ENCODE results near the gene PSMC5. TPM values are rescaled to one million over a fixed set of nuclear protein-coding genes. Genes with fewer than 3 reads are reported as not detected.

PSMC5 gene
- total and polyA plus RNA-seq, 5 donors from 2014 or later, result 84.8 to 222 (median 154) TPM

DNA sequence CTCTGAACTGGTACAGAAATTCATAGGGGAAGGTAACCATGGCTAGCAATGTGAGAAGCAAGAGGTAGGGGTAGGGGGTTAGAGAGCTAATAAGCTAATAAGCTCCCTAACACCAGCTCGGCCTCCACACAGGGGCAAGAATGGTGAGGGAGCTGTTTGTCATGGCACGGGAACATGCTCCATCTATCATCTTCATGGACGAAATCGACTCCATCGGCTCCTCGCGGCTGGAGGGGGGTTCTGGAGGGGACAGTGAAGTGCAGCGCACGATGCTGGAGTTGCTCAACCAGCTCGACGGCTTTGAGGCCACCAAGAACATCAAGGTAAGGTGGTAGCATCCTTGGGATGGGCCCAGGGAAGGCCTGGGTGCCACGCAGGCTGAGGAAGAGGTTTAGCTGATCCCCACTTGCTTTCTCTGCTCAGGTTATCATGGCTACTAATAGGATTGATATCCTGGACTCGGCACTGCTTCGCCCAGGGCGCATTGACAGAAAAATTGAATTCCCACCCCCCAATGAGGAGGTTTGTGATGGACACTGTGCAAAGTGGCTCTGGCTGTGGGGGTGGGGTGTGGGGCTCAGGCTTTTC lies 3.8 kb downstream of the PSMC5 start:
- peaks cover 66% of the 10 kb centered on the region for H3K4me1 ChIP-seq (ENCODE audit: control insufficient read depth, insufficient read depth, low read length, poor library complexity, severe bottlenecking)
- peak overlapping the region; percentile 29 to 95 (median 68) for H3K4me3 Mint-ChIP-seq
- H3K9me3 ChIP-seq (ENCODE audit: control insufficient read depth in 2 of 2, low read length in 2 of 2), result no peaks in the 10 kb centered on the region
- H3K27ac Mint-ChIP-seq, result peak overlapping the region; percentile 80 to 96 (median 84)
- H3K27ac ChIP-seq (ENCODE audit: insufficient read depth, low read length, poor library complexity, severe bottlenecking), result no peak overlapping the region
- no peaks in the 10 kb centered on the region for H3K27me3 Mint-ChIP-seq
- no peaks in the 10 kb centered on the region for H3K27me3 ChIP-seq (ENCODE audit: control insufficient read depth, insufficient read depth, low read length)
- ATAC-seq (ENCODE audit: low read depth in 2 of 2), result no peak
- H3K4me1 Mint-ChIP-seq, result peaks cover 10 to 86% (median 51%) of the 10 kb centered on the region in 4 donors
- no peak overlapping the region for H3K4me3 ChIP-seq (ENCODE audit: low read depth, low read length)
- peaks cover 64% of the 10 kb centered on the region for H3K36me3 ChIP-seq (ENCODE audit: control insufficient read depth, insufficient read depth, low read length)
- H3K9me3 Mint-ChIP-seq, result peaks cover 0 to 3% (median 0%) of the 10 kb centered on the region in 7 donors
- peaks cover 48% of the 10 kb centered on the region for H3K36me3 Mint-ChIP-seq
- DNase-seq, result no peak

DNA sequence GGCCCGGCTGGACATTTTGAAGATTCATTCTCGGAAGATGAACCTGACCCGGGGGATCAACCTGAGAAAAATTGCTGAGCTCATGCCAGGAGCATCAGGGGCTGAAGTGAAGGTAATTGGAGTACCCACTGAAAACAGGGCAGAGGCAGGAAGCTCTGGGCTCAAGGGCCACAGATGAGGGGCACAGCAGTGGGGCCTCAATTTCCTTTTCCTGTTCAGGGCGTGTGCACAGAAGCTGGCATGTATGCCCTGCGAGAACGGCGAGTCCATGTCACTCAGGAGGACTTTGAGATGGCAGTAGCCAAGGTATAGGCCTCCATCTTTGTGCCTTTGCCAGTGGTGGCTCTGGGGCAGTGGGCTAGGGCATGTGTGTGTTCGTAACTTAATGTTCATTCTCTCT lies 4.3 kb downstream of the PSMC5 start:
- H3K4me1 ChIP-seq (ENCODE audit: control insufficient read depth, insufficient read depth, low read length, poor library complexity, severe bottlenecking), result peaks cover 61% of the 10 kb centered on the region
- H3K9me3 ChIP-seq (ENCODE audit: control insufficient read depth in 2 of 2, low read length in 2 of 2), result no peaks in the 10 kb centered on the region
- H3K27me3 Mint-ChIP-seq, result no peaks in the 10 kb centered on the region
- ATAC-seq (ENCODE audit: low read depth in 2 of 2), result no peak
- peaks cover 0 to 3% (median 0%) of the 10 kb centered on the region in 7 donors for H3K9me3 Mint-ChIP-seq
- H3K4me1 Mint-ChIP-seq, result peaks cover 10 to 82% (median 47%) of the 10 kb centered on the region in 4 donors
- H3K27ac Mint-ChIP-seq, result peak overlapping the region; percentile 78 to 96 (median 80)
- H3K27me3 ChIP-seq (ENCODE audit: control insufficient read depth, insufficient read depth, low read length), result no peaks in the 10 kb centered on the region
- H3K4me3 ChIP-seq (ENCODE audit: low read depth, low read length), result peak overlapping the region; percentile 44
- H3K36me3 Mint-ChIP-seq, result peaks cover 48% of the 10 kb centered on the region
- no peak overlapping the region for H3K27ac ChIP-seq (ENCODE audit: insufficient read depth, low read length, poor library complexity, severe bottlenecking)
- peaks cover 69% of the 10 kb centered on the region for H3K36me3 ChIP-seq (ENCODE audit: control insufficient read depth, insufficient read depth, low read length)
- DNase-seq, result peak in 1 of 3 donors; percentile 75
- peak overlapping the region; percentile 44 to 95 (median 68) for H3K4me3 Mint-ChIP-seq

DNA sequence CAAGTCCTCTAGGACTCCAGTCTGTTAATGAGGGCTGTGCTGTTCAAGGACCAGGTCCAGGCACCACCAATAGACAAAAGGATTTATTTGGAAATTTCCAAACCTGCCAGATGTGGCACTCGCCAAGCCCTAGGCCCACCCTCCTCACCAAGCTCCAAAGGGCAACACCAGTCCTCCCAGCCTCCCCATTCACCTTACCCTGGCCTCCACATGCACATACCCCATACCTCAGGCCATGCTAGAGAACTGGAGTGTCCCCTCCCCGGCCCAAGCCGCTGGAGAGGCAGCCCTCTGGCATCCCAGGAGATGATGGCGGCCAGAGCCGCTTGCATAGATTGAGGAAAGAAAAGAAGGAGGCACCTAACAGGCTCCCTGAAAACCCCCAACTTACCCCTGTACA lies 4.8 kb downstream of the PSMC5 start:
- H3K9me3 Mint-ChIP-seq, result peaks cover 0 to 3% (median 0%) of the 10 kb centered on the region in 7 donors
- peak overlapping the region; percentile 78 to 96 (median 80) for H3K27ac Mint-ChIP-seq
- H3K4me1 Mint-ChIP-seq, result peaks cover 10 to 80% (median 45%) of the 10 kb centered on the region in 4 donors
- H3K36me3 Mint-ChIP-seq, result peaks cover 47% of the 10 kb centered on the region
- peak overlapping the region; percentile 44 for H3K4me3 ChIP-seq (ENCODE audit: low read depth, low read length)
- H3K4me1 ChIP-seq (ENCODE audit: control insufficient read depth, insufficient read depth, low read length, poor library complexity, severe bottlenecking), result peaks cover 59% of the 10 kb centered on the region
- ATAC-seq (ENCODE audit: low read depth in 2 of 2) (no peak), DNase-seq (no peak)
- H3K27me3 ChIP-seq (ENCODE audit: control insufficient read depth, insufficient read depth, low read length), result no peaks in the 10 kb centered on the region
- peak overlapping the region; percentile 16 for H3K27ac ChIP-seq (ENCODE audit: insufficient read depth, low read length, poor library complexity, severe bottlenecking)
- H3K36me3 ChIP-seq (ENCODE audit: control insufficient read depth, insufficient read depth, low read length), result peaks cover 74% of the 10 kb centered on the region
- H3K27me3 Mint-ChIP-seq, result no peaks in the 10 kb centered on the region
- no peaks in the 10 kb centered on the region for H3K9me3 ChIP-seq (ENCODE audit: control insufficient read depth in 2 of 2, low read length in 2 of 2)
- H3K4me3 Mint-ChIP-seq, result peak overlapping the region; percentile 44 to 95 (median 68)

DNA sequence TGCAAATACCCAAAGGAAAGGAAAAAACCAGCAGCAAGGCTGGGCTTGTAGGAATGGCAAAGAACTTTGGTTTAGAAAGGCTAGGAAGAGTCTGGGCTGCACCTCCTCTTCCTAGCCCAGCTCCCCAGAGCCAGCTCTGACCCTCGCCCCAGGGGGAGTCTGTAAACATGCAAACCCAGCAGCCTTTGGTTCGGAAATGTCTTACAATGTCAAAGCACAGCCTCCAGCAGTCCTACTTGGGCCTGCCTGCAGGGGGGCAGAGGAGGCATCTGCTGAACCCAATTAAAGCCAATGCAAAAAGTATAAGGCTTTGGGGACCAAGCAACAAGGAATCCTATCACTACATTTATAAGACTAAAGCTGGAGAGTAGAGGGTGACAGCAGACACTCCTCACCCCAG lies 5.2 kb downstream of the PSMC5 start:
- Mint-ChIP-seq H3K27ac (peak overlapping the region; percentile 20 to 80 (median 78)), H3K4me3 (peak overlapping the region in 3 of 4 donors; percentile 58 to 95 (median 78)), H3K9me3 (peaks cover 0 to 3% (median 0%) of the 10 kb centered on the region in 7 donors), H3K36me3 (peaks cover 45% of the 10 kb centered on the region), H3K27me3 (no peaks in the 10 kb centered on the region), H3K4me1 (peaks cover 10 to 78% (median 43%) of the 10 kb centered on the region in 4 donors)
- H3K4me1 ChIP-seq (ENCODE audit: control insufficient read depth, insufficient read depth, low read length, poor library complexity, severe bottlenecking), result peaks cover 59% of the 10 kb centered on the region
- no peaks in the 10 kb centered on the region for H3K9me3 ChIP-seq (ENCODE audit: control insufficient read depth in 2 of 2, low read length in 2 of 2)
- ATAC-seq (ENCODE audit: low read depth in 2 of 2) (no peak), DNase-seq (no peak)
- H3K4me3 ChIP-seq (ENCODE audit: low read depth, low read length), result no peak overlapping the region
- no peaks in the 10 kb centered on the region for H3K27me3 ChIP-seq (ENCODE audit: control insufficient read depth, insufficient read depth, low read length)
- no peak overlapping the region for H3K27ac ChIP-seq (ENCODE audit: insufficient read depth, low read length, poor library complexity, severe bottlenecking)
- H3K36me3 ChIP-seq (ENCODE audit: control insufficient read depth, insufficient read depth, low read length), result peaks cover 78% of the 10 kb centered on the region

DNA sequence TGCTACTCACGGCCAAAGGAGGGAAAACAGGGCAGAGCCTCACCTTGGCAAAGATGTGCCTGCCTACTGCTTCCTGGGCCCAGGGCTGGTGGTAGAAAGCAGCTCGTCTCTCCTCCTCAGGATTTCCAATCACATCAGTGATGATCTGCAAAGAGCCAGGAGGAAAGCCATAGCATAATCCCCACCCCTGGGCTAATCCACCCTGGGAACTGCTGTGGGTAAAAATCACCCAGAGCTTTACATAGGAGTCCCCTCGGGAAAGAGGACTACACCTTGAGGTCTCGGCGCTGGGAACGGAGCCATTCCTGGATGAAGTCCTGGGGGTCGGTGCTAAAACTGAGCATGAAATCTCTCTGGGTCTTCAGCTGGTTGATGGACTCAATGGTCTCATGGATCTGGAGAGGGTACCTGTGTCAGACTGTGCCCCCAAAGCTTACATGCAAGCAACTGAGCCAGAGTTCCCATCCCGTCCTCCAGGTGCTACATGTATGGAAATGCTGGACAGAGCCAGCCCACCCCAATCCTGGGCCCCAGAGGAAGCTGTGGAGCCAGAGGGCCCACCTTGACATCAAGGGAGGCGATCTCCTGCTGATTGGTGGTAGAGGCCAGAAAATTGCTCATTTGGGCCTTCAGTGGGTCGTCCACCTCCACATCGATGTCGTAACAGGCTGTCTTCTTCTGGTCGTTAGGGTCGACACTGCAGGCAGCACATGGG lies 6.0 kb downstream of the PSMC5 start:
- H3K36me3 ChIP-seq (ENCODE audit: control insufficient read depth, insufficient read depth, low read length), result peaks cover 80% of the 10 kb centered on the region
- Mint-ChIP-seq H3K27ac (peak overlapping the region in 1 of 3 donors; percentile 63), H3K27me3 (no peaks in the 10 kb centered on the region), H3K36me3 (peaks cover 42% of the 10 kb centered on the region), H3K4me3 (peak overlapping the region in 1 of 4 donors; percentile 32), H3K9me3 (peaks cover 0 to 3% (median 0%) of the 10 kb centered on the region in 7 donors), H3K4me1 (peaks cover 7 to 75% (median 40%) of the 10 kb centered on the region in 4 donors)
- H3K9me3 ChIP-seq (ENCODE audit: control insufficient read depth in 2 of 2, low read length in 2 of 2), result no peaks in the 10 kb centered on the region
- H3K4me1 ChIP-seq (ENCODE audit: control insufficient read depth, insufficient read depth, low read length, poor library complexity, severe bottlenecking), result peaks cover 60% of the 10 kb centered on the region
- H3K27me3 ChIP-seq (ENCODE audit: control insufficient read depth, insufficient read depth, low read length), result no peaks in the 10 kb centered on the region
- no peak overlapping the region for H3K4me3 ChIP-seq (ENCODE audit: low read depth, low read length)
- ATAC-seq (ENCODE audit: low read depth in 2 of 2) (no peak), DNase-seq (no peak)
- no peak overlapping the region for H3K27ac ChIP-seq (ENCODE audit: insufficient read depth, low read length, poor library complexity, severe bottlenecking)

DNA sequence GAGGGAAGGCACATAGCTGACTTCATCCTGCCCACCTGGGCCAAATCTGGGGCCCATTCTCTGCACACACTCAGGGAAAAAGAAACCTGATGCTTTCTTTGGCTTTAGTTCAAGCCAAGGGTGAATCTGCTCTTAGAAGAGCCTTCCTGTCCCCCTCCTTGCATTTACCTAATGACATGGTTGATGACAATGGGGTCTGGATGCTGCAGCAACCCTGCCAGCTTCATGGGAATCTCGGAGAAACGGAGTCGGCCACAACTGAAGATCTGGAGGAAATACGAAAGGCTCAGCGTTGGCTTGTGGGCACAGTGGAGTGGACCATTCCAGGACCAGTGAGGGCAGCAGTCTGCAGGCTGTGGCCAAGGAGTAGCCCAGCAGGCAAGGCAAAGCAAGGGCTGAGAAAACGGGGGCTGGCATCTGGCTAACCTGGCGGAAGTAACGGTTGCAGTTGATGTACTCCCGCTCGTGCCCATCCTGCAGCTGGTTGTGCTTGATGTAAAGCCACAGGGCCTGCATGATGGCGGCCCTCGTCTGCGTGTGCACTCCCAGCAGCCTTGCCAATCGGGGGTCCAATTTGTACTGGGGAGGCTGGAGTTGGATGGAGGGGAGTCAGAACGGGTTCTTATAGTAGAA lies 6.6 kb downstream of the PSMC5 start:
- peak overlapping the region in 1 of 3 donors; percentile 60 for H3K27ac Mint-ChIP-seq
- peaks cover 0 to 3% (median 0%) of the 10 kb centered on the region in 7 donors for H3K9me3 Mint-ChIP-seq
- H3K4me1 Mint-ChIP-seq, result peaks cover 4 to 75% (median 38%) of the 10 kb centered on the region in 4 donors
- Histone ChIP-seq H3K27me3 (ENCODE audit: control insufficient read depth, insufficient read depth, low read length) (no peaks in the 10 kb centered on the region), H3K36me3 (ENCODE audit: control insufficient read depth, insufficient read depth, low read length) (peaks cover 80% of the 10 kb centered on the region), H3K4me1 (ENCODE audit: control insufficient read depth, insufficient read depth, low read length, poor library complexity, severe bottlenecking) (peaks cover 60% of the 10 kb centered on the region), H3K4me3 (ENCODE audit: low read depth, low read length) (no peak overlapping the region), H3K9me3 (ENCODE audit: control insufficient read depth in 2 of 2, low read length in 2 of 2) (no peaks in the 10 kb centered on the region), H3K27ac (ENCODE audit: insufficient read depth, low read length, poor library complexity, severe bottlenecking) (no peak overlapping the region)
- peak overlapping the region in 1 of 4 donors; percentile 32 for H3K4me3 Mint-ChIP-seq
- DNase-seq, result no peak
- peaks cover 42% of the 10 kb centered on the region for H3K36me3 Mint-ChIP-seq
- ATAC-seq (ENCODE audit: low read depth in 2 of 2), result no peak
- H3K27me3 Mint-ChIP-seq, result no peaks in the 10 kb centered on the region

DNA sequence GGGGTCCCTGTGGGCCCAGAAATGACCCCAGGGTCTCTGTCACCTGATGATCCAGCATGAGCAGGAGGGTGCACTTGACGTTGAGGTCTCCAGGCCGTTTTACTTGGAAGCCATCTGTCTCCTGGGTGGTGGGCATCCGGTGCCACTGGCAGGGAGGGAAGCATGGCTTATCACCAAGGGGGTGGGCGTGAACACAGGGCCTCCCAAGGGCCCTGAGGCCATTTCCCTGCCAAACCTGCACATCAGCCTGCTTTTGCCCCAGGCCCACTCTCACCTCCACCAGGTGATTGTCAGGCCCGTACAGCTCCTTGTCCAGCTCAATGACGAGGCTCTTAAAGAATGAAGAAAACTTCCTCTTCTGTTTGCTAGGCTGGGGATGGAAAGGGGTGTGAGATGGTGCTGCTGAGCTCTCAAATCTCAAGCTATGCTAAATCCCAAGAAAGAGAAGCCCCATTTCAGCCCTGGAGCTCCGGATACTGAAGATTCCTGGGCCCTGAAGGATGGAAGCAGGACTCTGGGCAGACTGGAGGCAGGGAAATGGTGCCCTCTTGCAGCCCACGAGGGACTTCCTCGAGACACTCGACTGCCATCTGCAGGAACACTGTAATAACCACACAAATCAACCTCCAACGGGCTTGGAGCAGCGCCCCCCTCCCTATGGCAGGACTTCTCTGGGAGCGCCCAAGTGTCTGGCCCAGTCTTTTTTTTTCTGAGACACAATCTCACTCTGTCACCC lies 7.4 kb downstream of the PSMC5 start:
- peak overlapping the region in 3 of 4 donors; percentile 31 to 83 (median 62) for H3K4me3 Mint-ChIP-seq
- H3K4me1 ChIP-seq (ENCODE audit: control insufficient read depth, insufficient read depth, low read length, poor library complexity, severe bottlenecking), result peaks cover 60% of the 10 kb centered on the region
- peaks cover 40% of the 10 kb centered on the region for H3K36me3 Mint-ChIP-seq
- H3K9me3 ChIP-seq (ENCODE audit: control insufficient read depth in 2 of 2, low read length in 2 of 2), result no peaks in the 10 kb centered on the region
- H3K27ac Mint-ChIP-seq, result peak overlapping the region; percentile 42 to 89 (median 80)
- no peaks in the 10 kb centered on the region for H3K27me3 ChIP-seq (ENCODE audit: control insufficient read depth, insufficient read depth, low read length)
- DNase-seq (peak; percentile 41 to 80 (median 64)), ATAC-seq (ENCODE audit: low read depth in 2 of 2) (peak; percentile 58 to 81)
- H3K36me3 ChIP-seq (ENCODE audit: control insufficient read depth, insufficient read depth, low read length), result peaks cover 74% of the 10 kb centered on the region
- peak overlapping the region; percentile 19 for H3K27ac ChIP-seq (ENCODE audit: insufficient read depth, low read length, poor library complexity, severe bottlenecking)
- peaks cover 0 to 3% (median 0%) of the 10 kb centered on the region in 7 donors for H3K9me3 Mint-ChIP-seq
- H3K27me3 Mint-ChIP-seq, result no peaks in the 10 kb centered on the region
- peaks cover 4 to 75% (median 36%) of the 10 kb centered on the region in 4 donors for H3K4me1 Mint-ChIP-seq
- H3K4me3 ChIP-seq (ENCODE audit: low read depth, low read length), result no peak overlapping the region

Measured in CD4-positive, CD25-positive, alpha-beta regulatory T cell (primary cell).